ENCODE results near the gene ANOS1.

The ANOS1 gene

DNA sequence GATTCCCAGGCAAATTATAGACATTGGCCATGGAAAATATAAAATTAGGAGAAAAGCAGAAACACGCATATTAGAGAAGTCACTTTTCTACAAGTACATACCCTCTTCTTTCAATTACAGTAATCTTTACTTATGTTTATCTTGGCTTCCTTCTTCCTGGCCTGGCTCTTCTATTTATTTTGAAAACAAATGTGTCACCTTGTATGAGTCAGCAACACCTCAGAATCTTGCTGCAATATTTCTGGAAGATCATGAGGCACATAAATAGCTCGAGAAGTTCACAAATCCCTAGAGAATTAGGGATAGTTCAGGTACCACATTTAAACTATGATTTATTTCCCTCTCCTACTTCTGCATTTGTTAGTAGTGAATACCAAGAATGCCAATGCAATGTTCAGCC, 124.6 kb downstream of the ANOS1 start:
- TF ChIP-seq, protein P1, sequence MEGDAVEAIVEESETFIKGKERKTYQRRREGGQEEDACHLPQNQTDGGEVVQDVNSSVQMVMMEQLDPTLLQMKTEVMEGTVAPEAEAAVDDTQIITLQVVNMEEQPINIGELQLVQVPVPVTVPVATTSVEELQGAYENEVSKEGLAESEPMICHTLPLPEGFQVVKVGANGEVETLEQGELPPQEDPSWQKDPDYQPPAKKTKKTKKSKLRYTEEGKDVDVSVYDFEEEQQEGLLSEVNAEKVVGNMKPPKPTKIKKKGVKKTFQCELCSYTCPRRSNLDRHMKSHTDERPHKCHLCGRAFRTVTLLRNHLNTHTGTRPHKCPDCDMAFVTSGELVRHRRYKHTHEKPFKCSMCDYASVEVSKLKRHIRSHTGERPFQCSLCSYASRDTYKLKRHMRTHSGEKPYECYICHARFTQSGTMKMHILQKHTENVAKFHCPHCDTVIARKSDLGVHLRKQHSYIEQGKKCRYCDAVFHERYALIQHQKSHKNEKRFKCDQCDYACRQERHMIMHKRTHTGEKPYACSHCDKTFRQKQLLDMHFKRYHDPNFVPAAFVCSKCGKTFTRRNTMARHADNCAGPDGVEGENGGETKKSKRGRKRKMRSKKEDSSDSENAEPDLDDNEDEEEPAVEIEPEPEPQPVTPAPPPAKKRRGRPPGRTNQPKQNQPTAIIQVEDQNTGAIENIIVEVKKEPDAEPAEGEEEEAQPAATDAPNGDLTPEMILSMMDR (IDR thresholded peaks at IDR 0.05; ENCODE audit: poor library complexity, severe bottlenecking) = no peak
- no peak for DNase-seq (ENCODE audit: low spot score)
- no peaks in the 10 kb centered on the region for H3K36me3 ChIP-seq (ENCODE audit: low read depth)
- H3K4me1 ChIP-seq (ENCODE audit: insufficient read depth, poor library complexity, severe bottlenecking) = no peaks in the 10 kb centered on the region
- ATAC-seq (ENCODE audit: low read depth) = peak; percentile 55; the same call in 2 of the 3 replicates
- no peak overlapping the region for H3K4me3 ChIP-seq (ENCODE audit: severe bottlenecking)
- no peaks in the 10 kb centered on the region for H3K9me3 ChIP-seq (ENCODE audit: severe bottlenecking)
- no peak overlapping the region for H3K27ac ChIP-seq (ENCODE audit: poor library complexity, severe bottlenecking)
- no peaks in the 10 kb centered on the region for H3K27me3 ChIP-seq (ENCODE audit: insufficient read depth, poor library complexity, severe bottlenecking)

DNA sequence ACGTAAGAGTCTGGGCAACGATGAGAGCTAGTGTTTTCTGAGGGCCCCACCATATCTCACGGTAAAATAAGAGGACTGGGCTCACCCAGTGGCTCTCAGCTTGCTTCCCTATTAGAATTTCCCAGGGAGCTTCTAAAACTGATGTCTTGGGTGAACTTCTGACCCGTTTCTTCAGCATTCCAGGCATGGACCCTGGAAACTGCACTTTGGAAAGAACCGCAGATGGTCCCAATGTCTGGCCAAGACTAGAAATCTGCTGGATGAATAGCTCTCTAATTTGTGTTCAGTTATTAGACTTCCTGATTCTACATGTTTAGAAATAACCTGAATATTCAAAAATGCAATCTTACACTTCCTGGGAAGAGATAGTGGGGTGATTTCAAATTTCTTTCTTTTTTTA, 127.8 kb downstream of the ANOS1 start:
- Histone ChIP-seq H3K4me3 (ENCODE audit: severe bottlenecking) (no peak overlapping the region), H3K4me1 (ENCODE audit: insufficient read depth, poor library complexity, severe bottlenecking) (no peaks in the 10 kb centered on the region), H3K27me3 (ENCODE audit: insufficient read depth, poor library complexity, severe bottlenecking) (no peaks in the 10 kb centered on the region), H3K36me3 (ENCODE audit: low read depth) (no peaks in the 10 kb centered on the region), H3K27ac (ENCODE audit: poor library complexity, severe bottlenecking) (no peak overlapping the region), H3K9me3 (ENCODE audit: severe bottlenecking) (no peaks in the 10 kb centered on the region)
- DNase-seq (ENCODE audit: low spot score) (no peak), ATAC-seq (ENCODE audit: low read depth) (no peak)
- TF ChIP-seq, protein P1 (IDR thresholded peaks at IDR 0.05; ENCODE audit: poor library complexity, severe bottlenecking) = no peak

DNA sequence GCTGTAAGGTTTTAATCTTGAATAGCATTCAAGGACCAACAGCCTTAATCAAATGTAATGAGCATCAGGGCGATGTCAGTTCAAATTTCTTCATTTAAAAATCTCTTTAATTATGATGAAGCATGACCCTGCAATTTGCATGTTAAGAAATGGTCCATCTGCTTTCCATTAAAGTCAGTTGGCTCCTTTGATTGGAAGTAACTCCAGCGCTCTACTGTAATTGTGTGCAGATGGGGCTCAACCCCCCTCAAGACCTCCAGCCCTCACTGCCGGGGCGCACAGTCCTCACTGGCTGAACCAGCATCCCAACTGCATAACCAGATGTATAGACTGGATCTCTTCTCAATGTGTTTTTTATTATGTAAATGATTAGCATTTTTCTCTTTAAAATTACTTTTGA, 140.4 kb downstream of the ANOS1 start:
- TF ChIP-seq, protein P1 (IDR thresholded peaks at IDR 0.05; ENCODE audit: poor library complexity, severe bottlenecking) = no peak
- Histone ChIP-seq H3K4me3 (ENCODE audit: severe bottlenecking) (no peak overlapping the region), H3K36me3 (ENCODE audit: low read depth) (no peaks in the 10 kb centered on the region), H3K27ac (ENCODE audit: poor library complexity, severe bottlenecking) (no peak overlapping the region), H3K9me3 (ENCODE audit: severe bottlenecking) (no peaks in the 10 kb centered on the region), H3K4me1 (ENCODE audit: insufficient read depth, poor library complexity, severe bottlenecking) (no peaks in the 10 kb centered on the region), H3K27me3 (ENCODE audit: insufficient read depth, poor library complexity, severe bottlenecking) (no peaks in the 10 kb centered on the region)
- no peak for DNase-seq (ENCODE audit: low spot score)
- no peak for ATAC-seq (ENCODE audit: low read depth)

DNA sequence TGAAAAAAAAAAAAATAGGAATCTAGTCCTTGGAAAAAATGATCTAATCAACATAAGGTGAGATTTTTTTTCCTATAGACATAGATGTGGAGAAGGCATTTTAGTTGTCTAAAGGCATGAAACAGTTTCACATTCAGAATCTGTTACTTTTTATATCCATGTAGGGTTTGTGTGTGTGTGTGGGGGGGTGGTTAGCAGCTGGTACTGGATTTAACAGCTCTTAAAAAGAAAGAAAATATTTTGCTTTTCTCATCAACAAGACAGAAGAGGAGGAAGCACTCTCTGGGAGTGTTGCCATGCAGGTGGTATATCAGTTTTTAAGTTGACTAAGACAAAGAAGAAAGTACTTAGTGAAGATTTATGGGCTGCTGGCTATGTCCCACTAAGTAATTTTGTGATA, 145.0 kb downstream of the ANOS1 start:
- DNase-seq (ENCODE audit: low spot score) = no peak
- Histone ChIP-seq H3K4me3 (ENCODE audit: severe bottlenecking) (no peak overlapping the region), H3K9me3 (ENCODE audit: severe bottlenecking) (no peaks in the 10 kb centered on the region), H3K27ac (ENCODE audit: poor library complexity, severe bottlenecking) (no peak overlapping the region), H3K36me3 (ENCODE audit: low read depth) (no peaks in the 10 kb centered on the region), H3K4me1 (ENCODE audit: insufficient read depth, poor library complexity, severe bottlenecking) (no peaks in the 10 kb centered on the region), H3K27me3 (ENCODE audit: insufficient read depth, poor library complexity, severe bottlenecking) (no peaks in the 10 kb centered on the region)
- no peak for ATAC-seq (ENCODE audit: low read depth)
- TF ChIP-seq, protein P1 (IDR thresholded peaks at IDR 0.05; ENCODE audit: poor library complexity, severe bottlenecking) = no peak

DNA sequence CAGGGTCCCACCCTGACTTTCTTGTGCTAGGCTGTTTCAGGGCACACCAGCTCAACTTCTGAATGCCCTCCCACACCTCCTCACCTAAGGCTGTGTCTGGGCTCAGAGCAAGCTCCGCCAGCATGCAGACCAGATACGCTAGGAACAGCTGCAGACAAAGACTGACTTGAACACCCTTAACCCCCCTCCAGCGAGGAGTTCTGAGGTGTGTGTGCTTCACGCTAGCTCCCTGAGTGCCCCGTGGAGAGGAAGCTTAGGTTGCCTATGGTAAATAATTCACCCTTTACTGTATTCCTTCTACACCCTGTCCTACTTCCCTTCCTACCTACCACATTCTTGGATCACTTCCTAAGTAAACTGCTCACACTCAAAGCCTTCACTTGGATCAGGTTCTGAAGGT, 152.3 kb downstream of the ANOS1 start:
- Histone ChIP-seq H3K4me1 (ENCODE audit: insufficient read depth, poor library complexity, severe bottlenecking) (no peaks in the 10 kb centered on the region), H3K27me3 (ENCODE audit: insufficient read depth, poor library complexity, severe bottlenecking) (no peaks in the 10 kb centered on the region), H3K9me3 (ENCODE audit: severe bottlenecking) (no peaks in the 10 kb centered on the region), H3K36me3 (ENCODE audit: low read depth) (no peaks in the 10 kb centered on the region), H3K4me3 (ENCODE audit: severe bottlenecking) (no peak overlapping the region), H3K27ac (ENCODE audit: poor library complexity, severe bottlenecking) (no peak overlapping the region)
- ATAC-seq (ENCODE audit: low read depth) = no peak
- no peak for DNase-seq (ENCODE audit: low spot score)
- TF ChIP-seq, protein P1 (IDR thresholded peaks at IDR 0.05; ENCODE audit: poor library complexity, severe bottlenecking) = no peak
